Mucosa of descending colon (tissue), 3 donors: ENCODE measurements around the gene MLLT3. TPM values are rescaled to one million over a fixed set of nuclear protein-coding genes. Genes with fewer than 3 reads are reported as not detected.

Experiments
- ATAC-seq: fragments of 200-7000 bp; cut with Tn5 transposase; one replicate; pipeline ENCODE4 v1.9.1; 2020; ENCODE audit warnings: mild to moderate bottlenecking, moderate library complexity
- DNase-seq, 3 donors: peaks; one replicate each; pipeline ENCODE4 v3.0.0-alpha.2; 2020
- H3K36me3 ChIP-seq: fragments of 200-600 bp; one replicate; pipeline ENCODE4 v1.8.0; 2021; ENCODE audit warnings: low read depth, mild to moderate bottlenecking
- H3K4me1 ChIP-seq: fragments of 200-600 bp; one replicate; pipeline ENCODE4 v1.8.0; 2021; ENCODE audit warnings: low read depth, mild to moderate bottlenecking
- H3K4me3 ChIP-seq: fragments of 200-600 bp; one replicate; pipeline ENCODE4 v1.8.0; 2021; ENCODE audit warnings: mild to moderate bottlenecking
- H3K9me3 ChIP-seq: fragments of 200-600 bp; one replicate; pipeline ENCODE4 v1.8.0; 2021; ENCODE audit warnings: mild to moderate bottlenecking
- CTCF ChIP-seq: fragments of 200-600 bp; IDR thresholded peaks from one replicate; pipeline ENCODE4 v1.8.0; 2022; ENCODE audit warnings: antibody characterized with exemption, mild to moderate bottlenecking
- intact Hi-C, 2 donors: fragments of 100-400 bp; cut with DNase I in 1 of 2; cut with micrococcal nuclease in 1 of 2; formaldehyde crosslinking; loops; one replicate each; pipeline versions ENCODE4 v1.11.0 to v1.11.1; 2022; cut with DNase I, micrococcal nuclease
- total RNA-seq, 3 donors: library from RNA; stranded (reverse); fragmentation: NEBNext Ultra II Directional in 2 of 3; extraction: Animal tissue kit (Norgen Biotek cat#: 25700) in 2 of 3; gene quantifications; one replicate each; pipeline versions ENCODE4 v1.2.1 to v1.2.4, GENCODE V29; 2021 to 2023
- donor health status: DM: no; HTN: no; CAD: no; lungs with moderate emphysema.
- donor health status: DM: no; HTN: no; CAD: no.
- donor health status: DM: no; HTN: yes; CAD: no.

The MLLT3 gene
- total RNA-seq, 3 donors from 2014 or later: 35.1 to 53.7 (median 46.5) TPM

GRCh38 chr9:20526500-20527319 lies 95.6 kb downstream of the MLLT3 start:
- DNase-seq (no peak), ATAC-seq (peak; percentile 41)
- Histone ChIP-seq H3K4me1 (peaks cover 10% of the 10 kb centered on the region), H3K4me3 (no peak overlapping the region), H3K9me3 (no peaks in the 10 kb centered on the region), H3K36me3 (no peaks in the 10 kb centered on the region)
- intact Hi-C loops: no loop called here
- TF ChIP-seq CTCF: no peak

- ATAC-seq (peak; percentile 69), DNase-seq (peak in 2 of 3 donors; percentile 31 to 36)
- no peak for TF ChIP-seq CTCF
- intact Hi-C loops: no loop called here
- H3K4me3 ChIP-seq: no peak overlapping the region
- no peaks in the 10 kb centered on the region for H3K36me3 ChIP-seq
- H3K4me1 ChIP-seq: peaks cover 10% of the 10 kb centered on the region
- H3K9me3 ChIP-seq: no peaks in the 10 kb centered on the region
Observed at GRCh38 chr9:20524776-20525175, 97.5 kb downstream of the MLLT3 start.

- H3K4me1 ChIP-seq: no peaks in the 10 kb centered on the region
- H3K36me3 ChIP-seq: no peaks in the 10 kb centered on the region
- no peak overlapping the region for H3K4me3 ChIP-seq
- ATAC-seq (no peak), DNase-seq (no peak)
- intact Hi-C loops: no loop called here
- TF ChIP-seq CTCF: no peak
- no peaks in the 10 kb centered on the region for H3K9me3 ChIP-seq
Observed at GRCh38 chr9:20518737-20519136, 103.6 kb downstream of the MLLT3 start.

GRCh38 chr9:20513126-20513913 lies 109.0 kb downstream of the MLLT3 start:
- DNase-seq (no peak), ATAC-seq (peak; percentile 54)
- Histone ChIP-seq H3K4me1 (peaks cover 19% of the 10 kb centered on the region), H3K36me3 (no peaks in the 10 kb centered on the region), H3K4me3 (no peak overlapping the region), H3K9me3 (no peaks in the 10 kb centered on the region)
- TF ChIP-seq CTCF: no peak
- intact Hi-C loops: no loop called here

- ATAC-seq (peak; percentile 73), DNase-seq (no peak)
- H3K4me3 ChIP-seq: no peak overlapping the region
- no peak for TF ChIP-seq CTCF
- no peaks in the 10 kb centered on the region for H3K9me3 ChIP-seq
- intact Hi-C loops: no loop called here
- peaks cover 19% of the 10 kb centered on the region for H3K4me1 ChIP-seq
- H3K36me3 ChIP-seq: no peaks in the 10 kb centered on the region
Observed at GRCh38 chr9:20512636-20513035, 109.7 kb downstream of the MLLT3 start.
